Liver (tissue), 9 donors: ENCODE results near the gene LRRC46. TPM values are rescaled to one million over a fixed set of nuclear protein-coding genes. Genes with fewer than 3 reads are reported as not detected.

Source experiments
- DNase-seq: peaks from one replicate; pipeline ENCODE4 v3.0.0-alpha.2; 2017; ENCODE audit warnings: low spot score
- H3K27ac ChIP-seq, 2 donors: one replicate each; pipeline ENCODE4 v1.7.0; 2013; ENCODE audit warnings: inconsistent platforms in 2 of 2, low read length in 2 of 2, control low read depth in 1 of 2, low read depth in 1 of 2, mild to moderate bottlenecking in 1 of 2
- H3K27me3 ChIP-seq, 4 donors: one replicate each; pipeline versions ENCODE4 v1.6.1 to v1.7.0; 2013; ENCODE audit warnings: low read length in 3 of 4, inconsistent platforms in 1 of 4, mild to moderate bottlenecking in 1 of 4, moderate library complexity in 1 of 4; ENCODE audit not compliant: control insufficient read depth in 4 of 4, insufficient read depth in 4 of 4
- H3K36me3 ChIP-seq, 4 donors: one replicate each; pipeline versions ENCODE4 v1.6.1 to v1.7.0; 2013; ENCODE audit warnings: low read length in 3 of 4, mild to moderate bottlenecking in 3 of 4, low read depth in 1 of 4, moderate library complexity in 1 of 4; ENCODE audit not compliant: control insufficient read depth in 4 of 4, insufficient read depth in 3 of 4
- H3K4me1 ChIP-seq, 4 donors: one replicate each; pipeline versions ENCODE4 v1.6.1 to v1.7.0; 2013; ENCODE audit warnings: low read length in 3 of 4, mild to moderate bottlenecking in 3 of 4, moderate library complexity in 1 of 4; ENCODE audit not compliant: control insufficient read depth in 4 of 4, insufficient read depth in 4 of 4
- H3K4me3 ChIP-seq, 3 donors: one replicate each; pipeline versions ENCODE4 v1.6.1 to v1.7.0; 2013; ENCODE audit warnings: low read length in 3 of 3, control low read depth in 1 of 3, low read depth in 1 of 3, mild to moderate bottlenecking in 1 of 3
- H3K9ac ChIP-seq, 2 donors: one replicate each; pipeline ENCODE4 v1.7.0; 2013; ENCODE audit warnings: low read length in 2 of 2, mild to moderate bottlenecking in 2 of 2, moderate library complexity in 2 of 2, control low read depth in 1 of 2, low read depth in 1 of 2
- H3K9me3 ChIP-seq, 4 donors: one replicate each; pipeline versions ENCODE4 v1.6.1 to v1.7.0; 2013; ENCODE audit warnings: low read length in 3 of 4; ENCODE audit not compliant: control insufficient read depth in 4 of 4
- EGR1 ChIP-seq, 2 donors: IDR thresholded peaks; 2 replicates each; pipeline ENCODE4 v1.6.1; 2016 to 2018; ENCODE audit warnings: antibody characterized with exemption in 2 of 2, low read depth in 2 of 2
- FOXA1 ChIP-seq: IDR thresholded peaks from 2 replicates; pipeline ENCODE4 v1.6.1; 2016; ENCODE audit warnings: antibody characterized with exemption
- FOXA2 ChIP-seq: IDR thresholded peaks from 2 replicates; pipeline ENCODE4 v1.6.1; 2016; ENCODE audit warnings: antibody characterized with exemption
- GABPA ChIP-seq, 2 donors: IDR thresholded peaks in 1 of 2; conservative IDR thresholded peaks in 1 of 2; 2 replicates each; pipeline ENCODE4 v1.6.1; 2016; ENCODE audit warnings: antibody characterized with exemption in 2 of 2, mild to moderate bottlenecking in 1 of 2, moderate library complexity in 1 of 2
- HNF4A ChIP-seq, 2 donors: conservative IDR thresholded peaks; 2 replicates each; pipeline ENCODE4 v1.6.1; 2016; ENCODE audit warnings: antibody characterized with exemption in 2 of 2, mild to moderate bottlenecking in 2 of 2
- HNF4G ChIP-seq: IDR thresholded peaks from 2 replicates; pipeline ENCODE4 v1.6.1; 2016; ENCODE audit warnings: antibody characterized with exemption
- JUND ChIP-seq, 2 donors: IDR thresholded peaks; 2 replicates each; pipeline ENCODE4 v1.6.1; 2016; ENCODE audit warnings: antibody characterized with exemption in 2 of 2
- NR2F2 ChIP-seq: IDR thresholded peaks from 2 replicates; pipeline ENCODE4 v1.6.1; 2016; ENCODE audit warnings: antibody characterized with exemption
- RAD21 ChIP-seq, 2 donors: IDR thresholded peaks; 2 replicates each; pipeline ENCODE4 v1.6.1; 2016; ENCODE audit warnings: antibody characterized with exemption in 2 of 2, mild to moderate bottlenecking in 2 of 2
- RXRA ChIP-seq, 2 donors: IDR thresholded peaks; 2 replicates each; pipeline ENCODE4 v1.6.1; 2017 to 2018; ENCODE audit warnings: antibody characterized with exemption in 2 of 2, mild to moderate bottlenecking in 1 of 2
- SP1 ChIP-seq: IDR thresholded peaks from 2 replicates; pipeline ENCODE4 v1.6.1; 2018; ENCODE audit warnings: antibody characterized with exemption, mild to moderate bottlenecking
- TAF1 ChIP-seq: conservative IDR thresholded peaks from 2 replicates; pipeline ENCODE4 v1.6.1; 2016; ENCODE audit warnings: antibody characterized with exemption, mild to moderate bottlenecking
- YY1 ChIP-seq: IDR thresholded peaks from 2 replicates; pipeline ENCODE4 v1.6.1; 2016; ENCODE audit warnings: antibody characterized with exemption, mild to moderate bottlenecking
- WGBS: extraction: QIAGEN DNeasy Blood & Tissue Kit; methylation state at CpG from one replicate; pipeline ENCODE4 v1.1.7; 2013; 5-methylcytosine and 5-hydroxymethylcytosine counted together
- polyA plus RNA-seq, 2 donors: library from polyadenylated mRNA; stranded (reverse) in 1 of 2; unstranded in 1 of 2; fragments of 200-250 nt in 1 of 2; fragments of >200 nt in 1 of 2; fragmentation: Nextera tagmentation in 1 of 2; extraction: Ambion mirVana in 1 of 2; gene quantifications; one replicate each; pipeline versions ENCODE4 v1.2.1 to v1.2.3, GENCODE V29; 2013 to 2015
- total RNA-seq, 2 donors: library from RNA; depleted of rRNA; stranded (reverse); fragments of >200 nt; gene quantifications; one replicate each; pipeline ENCODE4 v1.2.3, GENCODE V29; 2014
- TF ChIP-seq, protein P1 (sequence below): IDR thresholded peaks from 2 replicates; pipeline ENCODE4 v1.6.1; 2016; ENCODE audit warnings: antibody characterized with exemption
- TF ChIP-seq, protein P2 (sequence below): IDR thresholded peaks from 2 replicates; pipeline ENCODE4 v1.6.1; 2016; ENCODE audit warnings: antibody characterized with exemption
- TF ChIP-seq, protein P3 (sequence below): IDR thresholded peaks from 2 replicates; pipeline ENCODE4 v1.6.1; 2016; ENCODE audit warnings: antibody characterized with exemption
- TF ChIP-seq, protein P4 (sequence below): fragments of 150-350 bp; IDR thresholded peaks from 2 replicates; pipeline ENCODE4 v1.5.1; 2017; ENCODE audit warnings: improper control_type of control experiment, low read depth, low read length; ENCODE audit not compliant: missing input control
- donor health status: healthy.
- donor health status: healthy.
- donor health status: healthy.
- donor health status: healthy.
- donor health status: healthy.

The LRRC46 gene
- total and polyA plus RNA-seq, 4 donors: under 0.01 to 0.43 (median 0.32) TPM

DNA sequence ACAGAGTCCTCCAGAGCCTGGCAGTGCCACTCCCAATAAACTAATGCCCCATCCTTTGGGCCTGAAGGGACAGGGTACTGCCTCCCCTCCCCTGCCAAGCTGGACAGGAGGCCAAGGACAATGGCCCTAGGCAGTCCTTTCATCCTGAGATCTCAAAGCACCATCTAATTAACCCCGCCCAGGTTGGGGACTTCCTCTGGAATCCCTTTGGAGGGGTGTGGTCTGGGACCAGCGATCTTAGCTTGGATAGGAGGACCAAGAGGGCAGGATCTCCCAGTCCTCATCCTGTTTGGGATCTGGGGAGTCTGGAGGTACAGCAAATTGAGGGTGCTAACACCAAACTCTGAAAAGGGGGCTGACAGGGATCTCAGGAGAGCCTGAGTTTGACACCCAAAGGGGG is 37.6 kb downstream of the LRRC46 start (continued):
- TF ChIP-seq, protein P1, sequence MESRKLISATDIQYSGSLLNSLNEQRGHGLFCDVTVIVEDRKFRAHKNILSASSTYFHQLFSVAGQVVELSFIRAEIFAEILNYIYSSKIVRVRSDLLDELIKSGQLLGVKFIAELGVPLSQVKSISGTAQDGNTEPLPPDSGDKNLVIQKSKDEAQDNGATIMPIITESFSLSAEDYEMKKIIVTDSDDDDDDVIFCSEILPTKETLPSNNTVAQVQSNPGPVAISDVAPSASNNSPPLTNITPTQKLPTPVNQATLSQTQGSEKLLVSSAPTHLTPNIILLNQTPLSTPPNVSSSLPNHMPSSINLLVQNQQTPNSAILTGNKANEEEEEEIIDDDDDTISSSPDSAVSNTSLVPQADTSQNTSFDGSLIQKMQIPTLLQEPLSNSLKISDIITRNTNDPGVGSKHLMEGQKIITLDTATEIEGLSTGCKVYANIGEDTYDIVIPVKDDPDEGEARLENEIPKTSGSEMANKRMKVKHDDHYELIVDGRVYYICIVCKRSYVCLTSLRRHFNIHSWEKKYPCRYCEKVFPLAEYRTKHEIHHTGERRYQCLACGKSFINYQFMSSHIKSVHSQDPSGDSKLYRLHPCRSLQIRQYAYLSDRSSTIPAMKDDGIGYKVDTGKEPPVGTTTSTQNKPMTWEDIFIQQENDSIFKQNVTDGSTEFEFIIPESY: no peak
- TF ChIP-seq, protein P2, sequence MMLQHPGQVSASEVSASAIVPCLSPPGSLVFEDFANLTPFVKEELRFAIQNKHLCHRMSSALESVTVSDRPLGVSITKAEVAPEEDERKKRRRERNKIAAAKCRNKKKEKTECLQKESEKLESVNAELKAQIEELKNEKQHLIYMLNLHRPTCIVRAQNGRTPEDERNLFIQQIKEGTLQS: no peak
- TF ChIP-seq TAF1 (no peak), RAD21 (IDR thresholded peaks at IDR 0.05) (no peak)

DNA sequence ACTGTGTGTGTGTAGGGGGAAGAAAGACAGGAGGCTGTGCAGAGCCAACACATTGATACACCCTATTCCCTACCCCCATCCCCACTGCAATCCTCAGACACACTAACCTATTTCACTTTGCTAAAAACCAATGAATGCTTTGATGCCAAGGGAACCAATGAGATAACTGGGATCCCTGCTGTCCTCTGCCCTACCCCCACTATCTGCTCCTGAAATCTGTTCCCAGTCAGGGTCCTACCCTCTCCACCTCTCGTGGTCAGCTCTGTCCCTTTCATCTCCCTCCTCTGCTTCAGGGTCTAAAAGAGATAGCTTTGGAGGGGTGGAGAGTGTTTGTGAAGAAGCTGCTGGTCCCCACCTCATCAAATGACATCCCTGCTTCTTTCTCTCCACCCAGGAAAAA is 38.6 kb downstream of the LRRC46 start:
- Histone ChIP-seq H3K4me3 (no peak overlapping the region), H3K27ac (no peak overlapping the region), H3K9me3 (no peaks in the 10 kb centered on the region), H3K4me1 (peaks cover 0 to under 1% (median 0%) of the 10 kb centered on the region in 4 donors), H3K36me3 (no peaks in the 10 kb centered on the region), H3K27me3 (peaks cover 0 to 7% (median 0%) of the 10 kb centered on the region in 4 donors), H3K9ac (no peak overlapping the region)
- no peak for TF ChIP-seq TAF1
- WGBS: 48% methylated on average over 1 of the region's 1 CpG
- no peak for DNase-seq

DNA sequence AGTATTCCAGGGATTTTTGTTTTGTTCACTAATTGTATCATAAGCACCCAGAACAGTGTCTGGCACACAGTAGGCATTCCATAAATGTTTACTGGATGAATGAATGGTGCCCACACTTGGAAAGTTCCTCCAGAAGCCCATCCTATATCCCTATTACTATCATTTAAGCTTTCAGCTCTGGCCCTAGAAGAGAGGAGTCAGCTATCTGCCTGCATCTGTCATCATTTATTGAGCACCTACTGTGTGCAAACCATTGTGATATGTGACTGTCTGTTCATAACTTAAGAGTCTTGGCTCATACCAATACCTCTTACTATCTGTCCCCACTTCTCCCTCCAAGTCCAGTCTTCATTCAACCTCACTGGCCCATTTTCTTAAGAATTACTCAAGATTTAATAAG is 39.6 kb downstream of the LRRC46 start:
- Histone ChIP-seq H3K4me3 (no peak overlapping the region), H3K27me3 (peaks cover 0 to 7% (median 0%) of the 10 kb centered on the region in 4 donors), H3K9ac (no peak overlapping the region), H3K36me3 (no peaks in the 10 kb centered on the region), H3K4me1 (peaks cover 0 to 9% (median 8%) of the 10 kb centered on the region in 4 donors), H3K9me3 (no peaks in the 10 kb centered on the region), H3K27ac (no peak overlapping the region)
- TF ChIP-seq SP1 (no peak), GABPA (IDR thresholded peaks at IDR 0.05 in 1 of 2, conservative IDR thresholded peaks at IDR 0.05 in 1 of 2) (no peak), FOXA1 (no peak), EGR1 (IDR thresholded peaks at IDR 0.05; ENCODE audit: low read depth in 2 of 2) (no peak), FOXA2 (no peak), JUND (IDR thresholded peaks at IDR 0.05) (no peak), NR2F2 (no peak)
- TF ChIP-seq, protein P3, sequence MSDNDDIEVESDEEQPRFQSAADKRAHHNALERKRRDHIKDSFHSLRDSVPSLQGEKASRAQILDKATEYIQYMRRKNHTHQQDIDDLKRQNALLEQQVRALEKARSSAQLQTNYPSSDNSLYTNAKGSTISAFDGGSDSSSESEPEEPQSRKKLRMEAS: no peak
- DNase-seq: no peak

DNA sequence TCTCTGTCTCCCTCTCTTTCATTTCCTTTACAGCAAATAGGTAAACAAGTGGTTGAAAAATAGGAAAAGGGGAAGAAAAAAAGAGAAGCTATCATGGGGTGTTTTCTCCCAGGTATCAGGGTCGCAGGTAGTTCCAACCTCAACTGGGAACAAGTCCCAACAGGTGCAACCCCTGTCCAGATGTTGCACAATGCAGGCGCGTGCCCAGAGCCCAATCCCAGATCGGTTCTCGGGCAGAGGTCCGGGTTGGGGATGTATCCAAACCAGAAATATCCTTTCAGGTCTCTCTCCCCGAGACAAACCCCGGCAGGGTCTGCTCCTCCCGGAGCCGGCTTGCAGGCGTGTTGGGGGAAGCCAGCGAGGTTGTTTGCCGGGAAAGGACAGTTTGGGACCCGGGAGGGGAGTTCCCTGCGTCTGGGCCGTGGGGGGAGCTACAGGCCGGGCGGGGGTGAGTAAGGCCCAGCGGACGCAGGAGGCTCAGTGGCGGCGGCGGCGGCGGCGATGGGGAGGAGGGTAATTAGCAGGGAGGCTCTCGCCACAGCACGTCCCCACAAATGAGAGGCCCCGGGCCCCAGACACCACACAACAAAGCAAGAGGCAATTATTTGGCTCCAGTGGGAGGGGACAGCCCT is 40.7 kb downstream of the LRRC46 start:
- WGBS: 41% methylated on average over 29 of the region's 29 CpGs
- Histone ChIP-seq H3K4me1 (peaks cover 0 to 9% (median 8%) of the 10 kb centered on the region in 4 donors), H3K9me3 (no peaks in the 10 kb centered on the region), H3K9ac (no peak overlapping the region), H3K27ac (no peak overlapping the region), H3K4me3 (no peak overlapping the region), H3K36me3 (no peaks in the 10 kb centered on the region), H3K27me3 (peaks cover 0 to 7% (median 0%) of the 10 kb centered on the region in 4 donors)
- no peak for DNase-seq
- TF ChIP-seq, protein P3: no peak
- TF ChIP-seq TAF1: no peak
- TF ChIP-seq FOXA2: no peak
- no peak for TF ChIP-seq YY1
- no peak for TF ChIP-seq HNF4G
- TF ChIP-seq, protein P4, sequence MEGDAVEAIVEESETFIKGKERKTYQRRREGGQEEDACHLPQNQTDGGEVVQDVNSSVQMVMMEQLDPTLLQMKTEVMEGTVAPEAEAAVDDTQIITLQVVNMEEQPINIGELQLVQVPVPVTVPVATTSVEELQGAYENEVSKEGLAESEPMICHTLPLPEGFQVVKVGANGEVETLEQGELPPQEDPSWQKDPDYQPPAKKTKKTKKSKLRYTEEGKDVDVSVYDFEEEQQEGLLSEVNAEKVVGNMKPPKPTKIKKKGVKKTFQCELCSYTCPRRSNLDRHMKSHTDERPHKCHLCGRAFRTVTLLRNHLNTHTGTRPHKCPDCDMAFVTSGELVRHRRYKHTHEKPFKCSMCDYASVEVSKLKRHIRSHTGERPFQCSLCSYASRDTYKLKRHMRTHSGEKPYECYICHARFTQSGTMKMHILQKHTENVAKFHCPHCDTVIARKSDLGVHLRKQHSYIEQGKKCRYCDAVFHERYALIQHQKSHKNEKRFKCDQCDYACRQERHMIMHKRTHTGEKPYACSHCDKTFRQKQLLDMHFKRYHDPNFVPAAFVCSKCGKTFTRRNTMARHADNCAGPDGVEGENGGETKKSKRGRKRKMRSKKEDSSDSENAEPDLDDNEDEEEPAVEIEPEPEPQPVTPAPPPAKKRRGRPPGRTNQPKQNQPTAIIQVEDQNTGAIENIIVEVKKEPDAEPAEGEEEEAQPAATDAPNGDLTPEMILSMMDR: no peak
- TF ChIP-seq NR2F2: no peak
- TF ChIP-seq, protein P1: no peak
- no peak for TF ChIP-seq EGR1 (IDR thresholded peaks at IDR 0.05; ENCODE audit: low read depth in 2 of 2)
- no peak for TF ChIP-seq HNF4A (conservative IDR thresholded peaks at IDR 0.05)
- TF ChIP-seq RXRA (IDR thresholded peaks at IDR 0.05): no peak
